GM19035 (cell line): ENCODE data around the gene YPEL4.

Source experiments
- ATAC-seq: cut with Tn5 transposase; IDR thresholded peaks from one replicate; pipeline ENCODE4 v1.9.1; 2021; ENCODE audit not compliant: unreplicated experiment

YPEL4 gene

GRCh38 chr11:57596266-57596885 lies 53.3 kb downstream of the YPEL4 start:
- ATAC-seq, result no peak
